Ecto neural progenitor cell (in vitro differentiated cells): ENCODE data around the gene ELF3.
"Not testable (repeated sequence)": the region's sequence is repeated elsewhere in the genome, so short reads cannot be mapped to it uniquely, and the experiment has no call there.

Source experiments
- DNase-seq: peaks from one replicate; pipeline ENCODE4 v3.0.0-alpha.2; 2018; ENCODE audit warnings: low spot score

The ELF3 gene

GRCh38 chr1:202007805-202008489, 2.4 kb upstream of the ELF3 start:
- peak; percentile 69 for DNase-seq

- peak; percentile 84 for DNase-seq
Observed at GRCh38 chr1:202009326-202010179, 834 bp upstream of the ELF3 start.

- DNase-seq, result no peak
Observed at GRCh38 chr1:202011994-202012393, 1.6 kb downstream of the ELF3 start.

DNA sequence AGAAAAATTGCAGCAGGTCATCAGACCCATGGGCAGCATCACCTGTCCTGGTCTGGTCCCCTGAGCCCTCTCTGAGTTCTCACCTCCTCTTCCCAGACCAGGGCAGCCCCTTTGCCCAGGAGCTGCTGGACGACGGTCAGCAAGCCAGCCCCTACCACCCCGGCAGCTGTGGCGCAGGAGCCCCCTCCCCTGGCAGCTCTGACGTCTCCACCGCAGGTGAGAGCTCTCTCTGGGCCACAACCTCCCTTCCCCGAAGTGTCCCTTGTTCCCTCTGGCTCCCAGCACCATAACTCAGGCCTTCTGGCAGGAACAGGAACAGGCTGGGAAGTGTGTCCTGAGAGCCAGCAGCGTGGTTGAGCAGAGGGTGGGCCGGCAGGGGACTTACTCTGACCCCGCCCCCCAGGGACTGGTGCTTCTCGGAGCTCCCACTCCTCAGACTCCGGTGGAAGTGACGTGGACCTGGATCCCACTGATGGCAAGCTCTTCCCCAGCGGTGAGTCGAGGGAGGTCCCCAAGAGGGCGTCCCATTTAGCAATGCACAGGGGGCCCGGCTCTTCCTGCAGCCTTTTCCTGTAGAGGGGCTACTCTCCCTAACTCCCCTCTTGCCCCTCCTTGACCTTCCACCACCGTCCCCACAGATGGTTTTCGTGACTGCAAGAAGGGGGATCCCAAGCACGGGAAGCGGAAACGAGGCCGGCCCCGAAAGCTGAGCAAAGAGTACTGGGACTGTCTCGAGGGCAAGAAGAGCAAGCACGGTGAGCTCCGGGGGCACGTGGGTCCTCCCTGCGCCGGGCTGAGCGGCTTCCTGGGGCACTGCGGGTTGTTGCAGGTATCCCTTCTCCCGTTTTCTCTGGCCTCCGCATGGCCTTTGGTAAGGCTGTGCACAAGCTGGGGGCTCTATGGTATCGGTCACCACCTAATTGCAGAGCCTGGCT, 2.4 kb downstream of the ELF3 start:
- no peak for DNase-seq

GRCh38 chr1:202013603-202014002, 3.2 kb downstream of the ELF3 start:
- no peak for DNase-seq

DNA sequence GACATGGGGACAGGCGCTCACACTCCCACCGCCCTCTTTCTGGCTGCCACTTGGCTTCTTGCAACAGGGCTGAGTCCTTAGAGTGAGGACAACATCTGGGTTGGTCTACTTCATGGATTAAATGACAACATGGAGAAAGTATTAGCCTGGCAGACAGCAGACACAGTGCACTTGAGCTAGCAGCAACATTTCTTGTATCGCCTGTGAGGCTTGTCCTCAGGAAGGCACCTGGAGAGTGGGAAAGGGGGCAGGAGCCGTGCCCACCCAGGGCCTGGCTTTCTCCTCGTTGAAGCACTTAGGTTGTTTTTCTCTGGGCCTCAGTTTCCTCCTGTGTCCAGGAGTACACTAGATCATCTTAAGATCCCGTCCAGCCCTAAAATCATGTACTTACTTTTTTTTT, 3.7 kb downstream of the ELF3 start:
- DNase-seq, result no peak

- DNase-seq, result no peak
Observed at GRCh38 chr1:202014915-202015661, 4.7 kb downstream of the ELF3 start.

GRCh38 chr1:202015662-202015937, 5.2 kb downstream of the ELF3 start:
- no peak for DNase-seq

DNA sequence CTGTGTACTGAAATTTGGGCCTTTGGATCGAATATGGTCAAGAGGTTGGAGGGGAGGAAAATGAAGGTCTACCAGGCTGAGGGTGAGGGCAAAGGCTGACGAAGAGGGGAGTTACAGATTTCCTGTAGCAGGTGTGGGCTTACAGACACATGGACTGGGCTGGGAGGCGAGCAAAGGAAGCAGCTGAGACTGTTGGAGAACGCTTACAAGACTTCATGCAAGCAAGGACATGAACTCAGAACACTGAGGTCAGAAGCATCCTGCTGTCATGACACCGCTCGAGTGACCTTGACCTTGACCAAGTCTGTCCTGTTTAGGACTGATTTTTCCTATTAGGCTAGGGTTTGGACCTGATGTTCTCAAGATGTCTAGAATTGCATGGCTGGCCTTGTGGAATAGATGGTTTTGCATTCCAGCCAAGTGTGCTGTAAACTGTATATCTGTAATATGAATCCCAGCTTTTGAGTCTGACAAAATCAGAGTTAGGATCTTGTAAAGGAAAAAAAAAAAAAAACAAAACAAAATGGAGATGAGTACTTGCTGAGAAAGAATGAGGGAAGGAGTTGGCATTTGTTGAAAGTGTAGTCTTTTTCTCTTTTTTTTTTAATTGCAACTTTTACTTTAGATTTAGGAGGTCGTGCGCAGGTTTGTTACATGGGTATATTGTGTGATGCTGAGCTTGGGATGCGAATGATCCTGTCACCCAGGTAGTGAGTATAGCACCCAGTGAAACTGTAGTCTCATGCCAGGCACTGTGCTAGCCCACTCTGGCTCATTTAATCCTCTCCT, 5.8 kb downstream of the ELF3 start:
- DNase-seq, result no peak

- no peak for DNase-seq
Observed at GRCh38 chr1:202016811-202017748, 6.7 kb downstream of the ELF3 start.

GRCh38 chr1:202017749-202018467, 7.5 kb downstream of the ELF3 start:
- DNase-seq, result no peak

DNA sequence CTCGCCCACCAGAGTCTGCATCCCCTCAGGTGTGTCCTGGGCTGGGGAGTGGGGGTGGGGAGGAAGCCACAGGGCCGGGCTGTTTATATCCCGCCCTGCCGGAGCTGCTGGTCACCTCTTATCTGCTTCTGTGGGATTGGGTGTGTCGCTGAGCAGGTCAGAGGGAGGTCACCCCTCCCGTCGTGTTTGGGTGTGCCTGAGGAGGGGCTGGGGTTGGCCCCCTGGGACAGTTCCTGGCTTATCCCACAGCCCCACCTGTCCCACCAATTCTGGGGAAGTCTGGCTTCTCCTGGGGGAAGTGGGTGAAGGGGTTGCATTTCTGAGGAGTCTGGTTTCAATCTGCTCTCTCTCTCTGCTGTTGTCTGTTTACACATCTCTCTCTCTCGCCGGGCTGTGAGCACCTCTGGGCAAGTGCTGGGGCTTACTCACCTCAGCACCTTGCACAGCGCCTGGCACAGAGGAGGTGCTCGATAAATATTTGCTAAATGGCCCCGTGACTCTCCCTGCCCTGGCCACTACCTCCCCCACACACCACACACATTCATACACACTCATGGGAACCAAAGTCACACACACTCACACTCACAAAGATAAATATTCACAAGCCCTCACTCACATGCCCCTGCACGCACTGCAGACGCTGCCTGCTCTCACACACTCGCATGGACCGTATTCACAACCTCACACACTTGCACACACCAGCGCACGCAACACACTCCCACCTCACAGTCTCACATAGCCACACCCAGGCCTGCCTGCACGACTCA, 8.3 kb downstream of the ELF3 start:
- DNase-seq, result no peak

- DNase-seq, result not testable (repeated sequence)
Observed at GRCh38 chr1:202019235-202019558, 8.8 kb downstream of the ELF3 start.

- DNase-seq, result no peak
Observed at GRCh38 chr1:202023001-202023433, 12.6 kb downstream of the ELF3 start.

- no peak for DNase-seq
Observed at GRCh38 chr1:202029171-202029665, 18.8 kb downstream of the ELF3 start.

DNA sequence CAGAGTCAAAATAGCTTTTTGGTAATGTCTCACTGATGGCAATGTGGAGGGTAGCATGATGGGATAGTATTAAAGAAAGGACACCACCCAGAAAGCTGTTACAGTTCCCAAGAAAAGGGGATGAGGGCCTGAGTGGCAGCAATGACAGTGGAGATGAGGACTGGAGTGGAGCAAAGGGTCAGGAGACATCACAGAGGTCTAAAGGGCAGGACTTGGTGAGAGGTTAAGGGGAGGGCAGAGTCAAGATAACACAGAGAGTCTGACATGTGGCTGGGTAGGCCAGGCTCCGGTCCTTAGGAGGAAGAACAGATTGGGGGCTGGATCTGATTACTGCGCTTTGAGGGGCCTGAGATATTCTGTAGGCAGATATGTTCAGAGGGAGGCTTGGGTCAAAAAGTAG, 19.3 kb downstream of the ELF3 start:
- no peak for DNase-seq

DNA sequence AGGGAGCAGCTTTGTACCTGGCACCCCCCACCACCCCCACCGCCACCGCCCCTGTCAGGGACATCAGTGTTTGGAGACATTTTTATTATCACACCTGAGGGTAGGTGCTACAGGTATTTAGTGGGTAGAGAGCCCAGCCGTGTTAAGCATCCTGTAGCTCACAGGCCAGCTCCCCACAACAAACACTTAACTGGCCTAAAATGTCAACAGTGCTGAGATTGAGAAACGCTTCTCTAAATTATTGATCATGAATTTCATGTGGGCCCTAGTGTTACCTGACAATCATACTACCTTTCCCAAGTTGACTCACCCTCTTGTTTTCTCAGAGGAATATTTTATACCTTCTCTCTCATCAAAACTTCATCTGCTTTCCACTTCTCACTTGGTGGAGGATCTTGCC, 21.4 kb downstream of the ELF3 start:
- no peak for DNase-seq

DNA sequence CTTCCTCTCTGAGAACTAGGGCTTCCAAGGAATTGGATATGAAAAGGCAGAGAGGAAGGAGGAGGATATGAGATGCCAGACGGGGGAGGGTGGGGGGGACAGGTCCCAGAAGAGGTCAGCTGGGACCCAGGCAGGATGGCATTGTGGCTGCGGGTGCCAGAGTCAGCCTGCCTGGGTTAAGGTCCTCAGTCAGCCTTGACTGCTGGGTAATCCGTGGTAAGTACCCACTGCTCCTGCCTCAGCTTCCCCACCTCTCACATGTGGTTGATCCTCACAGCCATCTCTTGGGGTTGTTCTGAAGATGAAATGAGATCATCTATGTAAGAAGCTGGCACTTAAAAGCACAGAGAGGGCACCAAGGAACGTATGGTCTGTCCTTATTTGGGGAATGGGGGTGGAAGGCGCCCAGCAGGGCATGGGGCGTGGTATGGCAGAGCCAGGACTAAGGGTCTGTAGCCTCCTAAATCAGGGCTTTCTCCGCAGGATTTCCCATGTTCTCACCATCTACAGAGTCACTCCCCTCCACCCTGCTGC, 23.8 kb downstream of the ELF3 start:
- no peak for DNase-seq
